Measurements from ENCODE around the gene PGS1. TPM values are rescaled to one million over a fixed set of nuclear protein-coding genes. Genes with fewer than 3 reads are reported as not detected.

Gene PGS1
- total RNA-seq, 2 experiments from 2014 or later: 69.0 to 73.1 TPM

DNA sequence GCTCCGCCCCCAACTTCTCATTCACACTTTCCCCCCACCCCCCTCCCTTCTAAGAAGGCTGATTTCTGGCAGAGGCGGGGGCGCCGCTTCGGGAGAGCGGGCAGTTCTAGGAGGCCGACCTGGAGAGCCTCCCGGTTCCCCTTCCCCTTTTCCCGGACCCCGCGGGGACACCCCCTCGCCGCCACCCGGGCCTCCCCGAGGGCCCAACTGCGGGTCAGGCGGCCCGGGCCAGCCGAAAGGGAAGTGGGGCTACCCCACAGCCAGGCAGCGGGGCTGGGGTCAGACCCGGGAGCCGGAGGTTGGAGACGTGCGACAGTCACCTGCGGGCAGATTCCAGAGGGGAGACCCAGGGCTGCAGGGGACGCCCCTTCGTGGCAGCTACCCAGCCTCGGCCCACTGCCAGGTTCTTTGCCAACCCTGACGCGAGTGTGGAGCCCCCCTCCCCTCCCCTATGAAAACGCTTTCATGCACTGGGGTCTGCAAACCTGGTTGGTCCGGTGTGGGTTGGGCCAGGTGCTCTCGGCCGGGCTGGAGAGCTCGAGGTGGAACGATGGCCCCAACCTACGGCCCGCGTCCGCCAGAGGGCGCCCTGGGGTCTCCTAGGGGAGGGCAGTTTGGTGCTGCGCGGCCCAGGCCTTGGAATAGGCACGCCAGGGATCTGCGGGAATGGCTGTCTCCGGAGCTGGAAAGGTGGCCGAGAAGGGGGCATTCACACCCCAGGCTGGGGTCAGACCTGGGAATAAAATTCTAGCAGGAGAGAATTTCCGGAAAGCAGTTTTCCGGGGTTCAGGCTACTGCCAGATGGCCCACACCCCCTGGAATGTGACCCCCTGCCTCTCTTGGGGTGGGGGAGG lies 17.9 kb upstream of the PGS1 start:
- H3K36me3 Mint-ChIP-seq (ENCODE audit: low read depth): peaks cover 38% of the 10 kb centered on the region
- intact Hi-C loops (cut with micrococcal nuclease): loop anchor here (1.0 to 10.0 kb wide), 6 partner anchors 46 to 480 kb away; partner anchors contain the start of gene USP36
- peak; percentile 97 for DNase-seq
- H3K27me3 Mint-ChIP-seq (ENCODE audit: low read depth): peaks cover 5% of the 10 kb centered on the region
- H3K4me3 Mint-ChIP-seq: peak overlapping the region; percentile 73
- no peaks in the 10 kb centered on the region for H3K9me3 Mint-ChIP-seq
- H3K4me1 Mint-ChIP-seq (ENCODE audit: low read depth): peaks cover 37% of the 10 kb centered on the region
- H3K27ac Mint-ChIP-seq: peak overlapping the region; percentile 89
- CTCF ChIA-PET: interaction anchor here (0.8 to 4.5 kb wide), 23 partner anchors 9 to 350 kb away, joined by 3 to 36 read pairs (median 7); partner anchors contain the start of gene PGS1

DNA sequence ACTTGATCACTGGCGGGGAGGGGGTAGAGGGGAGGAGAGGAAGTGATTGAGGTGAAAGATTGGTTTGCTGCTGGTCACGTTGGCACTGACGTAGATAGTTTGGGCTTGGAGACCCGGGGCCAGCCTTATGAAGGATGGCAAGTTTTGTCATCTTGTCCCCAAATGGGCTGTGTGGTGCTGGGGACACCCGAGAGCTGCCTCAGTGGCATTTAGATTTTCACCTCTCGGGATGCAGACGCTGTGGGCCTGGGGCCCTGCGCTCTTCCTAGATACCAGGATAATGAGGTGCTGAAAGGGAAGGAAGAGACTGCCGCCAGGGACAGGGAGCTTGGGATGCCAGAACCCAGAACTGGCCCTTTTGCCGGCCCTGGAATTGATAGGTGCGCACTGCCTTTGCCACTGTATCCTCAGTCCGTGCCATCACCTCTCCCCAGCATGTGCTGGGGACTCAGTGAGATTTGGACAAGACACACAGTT lies 17.2 kb upstream of the PGS1 start:
- Mint-ChIP-seq H3K36me3 (ENCODE audit: low read depth) (peaks cover 31% of the 10 kb centered on the region), H3K4me3 (peak overlapping the region; percentile 73), H3K27me3 (ENCODE audit: low read depth) (peaks cover 5% of the 10 kb centered on the region), H3K27ac (peak overlapping the region; percentile 89), H3K4me1 (ENCODE audit: low read depth) (peaks cover 33% of the 10 kb centered on the region), H3K9me3 (no peaks in the 10 kb centered on the region)
- CTCF ChIA-PET: interaction anchor here (0.5 to 4.5 kb wide), 22 partner anchors 9 to 349 kb away, joined by 3 to 36 read pairs (median 6); partner anchors contain the start of gene PGS1
- intact Hi-C loops (cut with micrococcal nuclease): loop anchor here (10.0 kb wide), 1 partner anchor 234 kb away; no protein-coding TSS in a partner anchor
- no peak for DNase-seq

DNA sequence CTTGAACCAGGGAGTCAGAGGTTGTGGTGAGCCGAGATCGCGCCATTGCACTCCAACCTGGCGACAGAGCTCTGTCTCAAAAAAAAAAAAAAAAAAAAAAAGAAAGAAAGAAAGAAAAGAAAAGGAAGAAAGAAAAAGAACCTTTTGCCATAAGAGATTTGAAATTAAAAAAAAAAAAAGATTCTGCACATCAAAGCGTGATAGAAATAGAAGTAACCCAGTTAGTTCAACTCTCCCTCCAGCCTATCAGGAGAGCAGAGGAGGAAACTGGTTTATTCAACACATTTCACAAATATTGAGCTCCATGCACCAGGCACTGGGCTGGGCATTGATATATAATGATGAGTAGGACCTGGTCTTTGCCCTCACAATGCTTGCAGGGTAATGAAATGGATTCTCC lies 16.2 kb upstream of the PGS1 start:
- Mint-ChIP-seq H3K4me1 (ENCODE audit: low read depth) (peaks cover 32% of the 10 kb centered on the region), H3K27ac (no peak overlapping the region), H3K27me3 (ENCODE audit: low read depth) (peaks cover 5% of the 10 kb centered on the region), H3K4me3 (no peak overlapping the region), H3K36me3 (ENCODE audit: low read depth) (peaks cover 22% of the 10 kb centered on the region), H3K9me3 (no peaks in the 10 kb centered on the region)
- no peak for DNase-seq
- intact Hi-C loops (cut with micrococcal nuclease): loop anchor here (10.0 kb wide), 1 partner anchor 233 kb away; no protein-coding TSS in a partner anchor
- CTCF ChIA-PET: interaction anchor here (0.7 to 4.5 kb wide), 11 partner anchors 10 to 112 kb away, joined by 3 to 36 read pairs (median 6); partner anchors contain the start of gene PGS1

DNA sequence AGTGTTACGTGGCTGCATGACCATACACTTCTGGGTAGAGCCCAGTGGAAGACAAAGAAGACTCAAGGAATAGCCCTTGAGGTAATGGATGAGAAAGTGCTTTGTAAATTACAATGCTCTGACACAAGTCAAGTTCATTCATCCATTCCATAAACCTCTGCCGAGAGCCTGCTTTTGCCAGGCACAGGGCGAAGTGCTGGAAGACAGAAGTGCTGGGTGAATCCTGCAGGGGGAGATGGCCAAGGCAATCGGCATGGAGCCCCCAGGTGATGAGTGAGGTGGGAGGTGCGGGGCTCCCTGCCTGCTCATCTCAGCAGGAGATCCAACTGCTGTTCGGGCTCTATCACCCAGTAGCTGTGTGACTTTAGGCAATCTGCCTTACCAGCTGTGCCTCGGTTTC lies 15.8 kb upstream of the PGS1 start:
- Mint-ChIP-seq H3K4me1 (ENCODE audit: low read depth) (peaks cover 32% of the 10 kb centered on the region), H3K27ac (no peak overlapping the region), H3K9me3 (no peaks in the 10 kb centered on the region), H3K27me3 (ENCODE audit: low read depth) (peaks cover 5% of the 10 kb centered on the region), H3K36me3 (ENCODE audit: low read depth) (peaks cover 18% of the 10 kb centered on the region), H3K4me3 (no peak overlapping the region)
- CTCF ChIA-PET: interaction anchor here (0.6 to 4.5 kb wide), 8 partner anchors 9 to 112 kb away, joined by 3 to 36 read pairs (median 5); no protein-coding TSS in a partner anchor
- intact Hi-C loops (cut with micrococcal nuclease): loop anchor here (10.0 kb wide), 1 partner anchor 232 kb away; no protein-coding TSS in a partner anchor
- DNase-seq: no peak

GRCh38 chr17:78364436-78365281 lies 13.8 kb upstream of the PGS1 start:
- Mint-ChIP-seq H3K36me3 (ENCODE audit: low read depth) (peaks cover under 1% of the 10 kb centered on the region), H3K4me3 (no peak overlapping the region), H3K4me1 (ENCODE audit: low read depth) (peaks cover 32% of the 10 kb centered on the region), H3K27me3 (ENCODE audit: low read depth) (peaks cover 5% of the 10 kb centered on the region), H3K27ac (peak overlapping the region; percentile 68), H3K9me3 (no peaks in the 10 kb centered on the region)
- DNase-seq: peak; percentile 74
- intact Hi-C loops (cut with micrococcal nuclease): loop anchor here (1.0 to 10.0 kb wide), 2 partner anchors 13 to 230 kb away; no protein-coding TSS in a partner anchor
- CTCF ChIA-PET: interaction anchor here (0.5 to 4.5 kb wide), 10 partner anchors 8 to 114 kb away, joined by 3 to 36 read pairs (median 4); no protein-coding TSS in a partner anchor

- H3K36me3 Mint-ChIP-seq (ENCODE audit: low read depth): no peaks in the 10 kb centered on the region
- CTCF ChIA-PET: interaction anchor here (1.2 to 2.5 kb wide), 5 partner anchors 9 to 115 kb away, joined by 3 to 12 read pairs (median 4); no protein-coding TSS in a partner anchor
- no peak overlapping the region for H3K27ac Mint-ChIP-seq
- H3K4me3 Mint-ChIP-seq: no peak overlapping the region
- DNase-seq: no peak
- no peaks in the 10 kb centered on the region for H3K9me3 Mint-ChIP-seq
- intact Hi-C loops (cut with micrococcal nuclease): loop anchor here (10.0 kb wide), 1 partner anchor 229 kb away; no protein-coding TSS in a partner anchor
- peaks cover 5% of the 10 kb centered on the region for H3K27me3 Mint-ChIP-seq (ENCODE audit: low read depth)
- peaks cover 32% of the 10 kb centered on the region for H3K4me1 Mint-ChIP-seq (ENCODE audit: low read depth)
Observed at GRCh38 chr17:78365561-78366108, 12.8 kb upstream of the PGS1 start.

DNA sequence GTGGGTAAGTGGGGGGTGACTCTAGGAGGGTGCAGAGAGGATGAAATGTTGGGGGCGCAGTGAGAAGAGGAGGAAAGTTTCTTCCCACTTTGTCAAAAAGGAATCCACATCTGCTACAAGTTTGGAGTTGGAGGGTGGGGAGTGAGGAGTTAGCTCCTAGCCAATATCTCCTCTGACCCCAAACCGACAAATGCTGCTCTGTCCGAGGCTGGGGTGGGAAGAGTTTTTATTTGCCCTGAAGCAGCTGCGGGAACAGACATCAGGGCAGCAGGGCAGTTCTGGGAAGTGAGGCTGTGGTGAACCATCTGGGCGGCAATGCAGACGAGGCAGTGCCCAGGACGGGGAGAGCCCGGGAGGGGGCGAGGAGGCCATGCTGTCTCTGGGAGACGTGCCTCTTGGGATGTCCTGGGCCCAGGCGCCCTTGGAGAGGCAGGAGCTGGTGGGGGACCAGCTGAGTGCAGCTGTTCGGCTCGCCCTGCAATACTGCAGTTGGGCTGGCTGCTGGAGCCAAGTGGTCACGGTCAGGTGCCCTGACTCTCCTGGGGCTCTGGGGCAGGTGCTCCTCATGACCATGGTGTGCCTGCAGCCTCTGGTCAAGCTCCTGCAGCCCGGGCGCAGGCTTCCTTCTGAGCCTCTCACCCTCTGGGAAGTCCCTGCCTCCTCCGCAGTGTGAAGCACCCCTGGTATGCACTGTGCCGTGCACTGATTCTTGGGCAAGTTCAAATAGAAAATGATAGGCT lies 12.2 kb upstream of the PGS1 start:
- no peak for DNase-seq
- CTCF ChIA-PET: interaction anchor here (0.7 to 2.5 kb wide), 3 partner anchors 56 to 300 kb away, joined by 3 to 10 read pairs (median 3); no protein-coding TSS in a partner anchor
- peaks cover 5% of the 10 kb centered on the region for H3K27me3 Mint-ChIP-seq (ENCODE audit: low read depth)
- intact Hi-C loops (cut with micrococcal nuclease): loop anchor here (10.0 kb wide), 1 partner anchor 229 kb away; no protein-coding TSS in a partner anchor
- H3K36me3 Mint-ChIP-seq (ENCODE audit: low read depth): no peaks in the 10 kb centered on the region
- H3K4me1 Mint-ChIP-seq (ENCODE audit: low read depth): peaks cover 25% of the 10 kb centered on the region
- no peak overlapping the region for H3K4me3 Mint-ChIP-seq
- no peak overlapping the region for H3K27ac Mint-ChIP-seq
- H3K9me3 Mint-ChIP-seq: no peaks in the 10 kb centered on the region

- Mint-ChIP-seq H3K4me1 (ENCODE audit: low read depth) (peaks cover 25% of the 10 kb centered on the region), H3K4me3 (no peak overlapping the region), H3K9me3 (no peaks in the 10 kb centered on the region), H3K27me3 (ENCODE audit: low read depth) (peaks cover 5% of the 10 kb centered on the region), H3K36me3 (ENCODE audit: low read depth) (no peaks in the 10 kb centered on the region), H3K27ac (no peak overlapping the region)
- CTCF ChIA-PET: interaction anchor here (1.4 kb wide), 1 partner anchor 58 kb away, joined by 3 read pairs; no protein-coding TSS in a partner anchor
- intact Hi-C loops (cut with micrococcal nuclease): loop anchor here (10.0 kb wide), 1 partner anchor 228 kb away; no protein-coding TSS in a partner anchor
- no peak for DNase-seq
Observed at GRCh38 chr17:78367193-78367592, 11.3 kb upstream of the PGS1 start.

- Mint-ChIP-seq H3K4me1 (ENCODE audit: low read depth) (peaks cover 20% of the 10 kb centered on the region), H3K27me3 (ENCODE audit: low read depth) (peaks cover 3% of the 10 kb centered on the region), H3K9me3 (no peaks in the 10 kb centered on the region), H3K27ac (no peak overlapping the region), H3K36me3 (ENCODE audit: low read depth) (no peaks in the 10 kb centered on the region), H3K4me3 (no peak overlapping the region)
- CTCF ChIA-PET: no interaction called here
- no peak for DNase-seq
- intact Hi-C loops (cut with micrococcal nuclease): loop anchor here (10.0 kb wide), 1 partner anchor 226 kb away; no protein-coding TSS in a partner anchor
Observed at GRCh38 chr17:78368348-78368747, 10.1 kb upstream of the PGS1 start.

- CTCF ChIA-PET: interaction anchor here (0.6 to 1.4 kb wide), 2 partner anchors 8 to 11 kb away, joined by 3 to 4 read pairs; no protein-coding TSS in a partner anchor
Observed at GRCh38 chr17:78368854-78369495, 9.5 kb upstream of the PGS1 start.

More at GRCh38 chr17:78368854-78369495, 9.5 kb upstream of the PGS1 start:
- Mint-ChIP-seq H3K27ac (no peak overlapping the region), H3K4me1 (ENCODE audit: low read depth) (peaks cover 17% of the 10 kb centered on the region), H3K27me3 (ENCODE audit: low read depth) (no peaks in the 10 kb centered on the region), H3K9me3 (no peaks in the 10 kb centered on the region), H3K4me3 (no peak overlapping the region), H3K36me3 (ENCODE audit: low read depth) (no peaks in the 10 kb centered on the region)
- no peak for DNase-seq
- intact Hi-C loops (cut with micrococcal nuclease): loop anchor here (10.0 kb wide), 1 partner anchor 226 kb away; no protein-coding TSS in a partner anchor

Measured in activated naive CD4-positive, alpha-beta T cell treated with anti-CD3 and anti-CD28 coated beads for 36 hours (primary cell).